ENCODE results near the gene RHCE.

- TF ChIP-seq POLR2A (IDR thresholded peaks at IDR 0.05): no peak
- TF ChIP-seq POLR2AphosphoS5 (IDR thresholded peaks at IDR 0.05): no peak
- TF ChIP-seq CTCF (IDR thresholded peaks at IDR 0.05): no peak
Measured at GRCh38 chr1:25442178-25442577, 21.6 kb upstream of the RHCE start.

Data from breast epithelium (tissue), 3 donors.